HL-60 (cell line): ENCODE data around the gene AFAP1.

Experiments used
- CTCF ChIP-seq: IDR thresholded peaks from one replicate; pipeline ENCODE4 v1.5.1; 2011; ENCODE audit warnings: low read length, control low read depth, inconsistent platforms; ENCODE audit not compliant: insufficient read depth
- GABPA ChIP-seq: IDR thresholded peaks from 2 replicates; pipeline ENCODE4 v1.6.1; 2012; ENCODE audit warnings: low read depth
- POLR2AphosphoS5 ChIP-seq: IDR thresholded peaks from 2 replicates; pipeline ENCODE4 v1.6.1; 2012; ENCODE audit warnings: low read depth
- SPI1 ChIP-seq: IDR thresholded peaks from 2 replicates; pipeline ENCODE4 v1.6.1; 2012; ENCODE audit warnings: low read depth, mild to moderate bottlenecking, borderline replicate concordance

DNA sequence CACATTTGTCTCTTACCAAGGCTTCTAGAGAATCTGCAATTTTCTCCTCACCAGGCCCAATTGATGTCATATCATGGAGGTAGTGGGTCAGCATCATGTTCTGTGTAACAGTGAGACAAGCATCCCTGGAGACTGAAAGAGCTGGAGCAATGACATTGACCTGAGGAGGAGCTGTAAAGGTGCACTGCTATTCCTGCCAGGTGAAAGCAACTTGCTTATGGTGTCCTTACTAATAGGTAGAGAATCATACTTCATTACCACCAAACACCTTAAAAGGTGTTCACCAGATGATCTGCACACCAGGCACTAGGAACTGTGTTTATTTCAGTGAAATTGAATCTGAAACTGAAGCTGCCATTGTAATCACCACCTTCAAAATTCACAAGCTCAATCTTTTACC lies 188.7 kb downstream of the AFAP1 start:
- TF ChIP-seq POLR2AphosphoS5, result no peak
- TF ChIP-seq CTCF, result no peak
- no peak for TF ChIP-seq SPI1
- no peak for TF ChIP-seq GABPA
